Measurements from ENCODE around the gene MT3. TPM values are rescaled to one million over a fixed set of nuclear protein-coding genes. Genes with fewer than 3 reads are reported as not detected.
A peak's percentile ranks its signal among the peaks of the same experiment; 100 is the strongest.

MT3 gene
- polyA plus RNA-seq, 1 of the 3 experiments (the other 2 are of a cell fraction): 0.43 TPM

DNA sequence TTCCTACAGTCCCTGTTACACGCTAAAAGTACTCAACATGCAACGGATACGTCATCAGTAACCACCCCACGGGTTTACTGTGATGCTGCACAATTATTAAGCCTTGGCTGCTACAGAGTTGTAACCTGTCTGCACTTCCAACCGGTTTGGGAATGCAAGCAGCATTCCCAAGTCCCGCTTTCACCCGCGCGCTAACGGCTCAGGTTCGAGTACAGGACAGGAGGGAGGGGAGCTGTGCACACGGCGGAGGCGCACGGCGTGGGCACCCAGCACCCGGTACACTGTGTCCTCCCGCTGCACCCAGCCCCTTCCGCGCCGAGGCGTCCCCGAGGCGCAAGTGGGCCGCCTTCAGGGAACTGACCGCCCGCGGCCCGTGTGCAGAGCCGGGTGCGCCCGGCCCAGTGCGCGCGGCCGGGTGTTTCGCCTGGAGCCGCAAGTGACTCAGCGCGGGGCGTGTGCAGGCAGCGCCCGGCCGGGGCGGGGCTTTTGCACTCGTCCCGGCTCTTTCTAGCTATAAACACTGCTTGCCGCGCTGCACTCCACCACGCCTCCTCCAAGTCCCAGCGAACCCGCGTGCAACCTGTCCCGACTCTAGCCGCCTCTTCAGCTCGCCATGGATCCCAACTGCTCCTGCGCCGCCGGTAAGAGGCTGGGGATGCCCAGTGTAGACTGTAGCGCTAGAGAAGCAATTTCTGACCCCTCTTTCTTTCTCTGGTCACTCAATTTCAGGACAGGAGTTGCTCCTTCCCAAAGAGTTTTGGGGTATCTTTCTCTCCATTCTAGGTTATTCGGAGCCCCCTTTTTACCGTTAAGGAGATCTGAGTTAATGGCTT is 18.9 kb downstream of the MT3 start, which contains the start of gene MT2A (continued):
- TF ChIP-seq, protein P1, sequence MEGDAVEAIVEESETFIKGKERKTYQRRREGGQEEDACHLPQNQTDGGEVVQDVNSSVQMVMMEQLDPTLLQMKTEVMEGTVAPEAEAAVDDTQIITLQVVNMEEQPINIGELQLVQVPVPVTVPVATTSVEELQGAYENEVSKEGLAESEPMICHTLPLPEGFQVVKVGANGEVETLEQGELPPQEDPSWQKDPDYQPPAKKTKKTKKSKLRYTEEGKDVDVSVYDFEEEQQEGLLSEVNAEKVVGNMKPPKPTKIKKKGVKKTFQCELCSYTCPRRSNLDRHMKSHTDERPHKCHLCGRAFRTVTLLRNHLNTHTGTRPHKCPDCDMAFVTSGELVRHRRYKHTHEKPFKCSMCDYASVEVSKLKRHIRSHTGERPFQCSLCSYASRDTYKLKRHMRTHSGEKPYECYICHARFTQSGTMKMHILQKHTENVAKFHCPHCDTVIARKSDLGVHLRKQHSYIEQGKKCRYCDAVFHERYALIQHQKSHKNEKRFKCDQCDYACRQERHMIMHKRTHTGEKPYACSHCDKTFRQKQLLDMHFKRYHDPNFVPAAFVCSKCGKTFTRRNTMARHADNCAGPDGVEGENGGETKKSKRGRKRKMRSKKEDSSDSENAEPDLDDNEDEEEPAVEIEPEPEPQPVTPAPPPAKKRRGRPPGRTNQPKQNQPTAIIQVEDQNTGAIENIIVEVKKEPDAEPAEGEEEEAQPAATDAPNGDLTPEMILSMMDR (IDR thresholded peaks at IDR 0.05): no peak
- TF ChIP-seq FOSL2 (IDR thresholded peaks at IDR 0.05; ENCODE audit: borderline replicate concordance, low read depth) (peak; percentile 74; the same call in 1 of the 2 replicates), RAD21 (IDR thresholded peaks at IDR 0.05; ENCODE audit: low read length) (no peak), TEAD4 (IDR thresholded peaks at IDR 0.05; ENCODE audit: borderline replicate concordance, insufficient read depth) (no peak), MEF2A (IDR thresholded peaks at IDR 0.05; ENCODE audit: borderline replicate concordance, low read depth) (no peak), CHD2 (IDR thresholded peaks at IDR 0.05; ENCODE audit: low read length, partially characterized antibody) (no peak), RXRA (IDR thresholded peaks at IDR 0.05; ENCODE audit: borderline replicate concordance, low read depth) (no peak), SMC3 (IDR thresholded peaks at IDR 0.05; ENCODE audit: low read depth, low read length) (no peak)
- TF ChIP-seq, protein P2, sequence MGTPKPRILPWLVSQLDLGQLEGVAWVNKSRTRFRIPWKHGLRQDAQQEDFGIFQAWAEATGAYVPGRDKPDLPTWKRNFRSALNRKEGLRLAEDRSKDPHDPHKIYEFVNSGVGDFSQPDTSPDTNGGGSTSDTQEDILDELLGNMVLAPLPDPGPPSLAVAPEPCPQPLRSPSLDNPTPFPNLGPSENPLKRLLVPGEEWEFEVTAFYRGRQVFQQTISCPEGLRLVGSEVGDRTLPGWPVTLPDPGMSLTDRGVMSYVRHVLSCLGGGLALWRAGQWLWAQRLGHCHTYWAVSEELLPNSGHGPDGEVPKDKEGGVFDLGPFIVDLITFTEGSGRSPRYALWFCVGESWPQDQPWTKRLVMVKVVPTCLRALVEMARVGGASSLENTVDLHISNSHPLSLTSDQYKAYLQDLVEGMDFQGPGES (IDR thresholded peaks at IDR 0.05; ENCODE audit: low read depth, low read length): no peak

DNA sequence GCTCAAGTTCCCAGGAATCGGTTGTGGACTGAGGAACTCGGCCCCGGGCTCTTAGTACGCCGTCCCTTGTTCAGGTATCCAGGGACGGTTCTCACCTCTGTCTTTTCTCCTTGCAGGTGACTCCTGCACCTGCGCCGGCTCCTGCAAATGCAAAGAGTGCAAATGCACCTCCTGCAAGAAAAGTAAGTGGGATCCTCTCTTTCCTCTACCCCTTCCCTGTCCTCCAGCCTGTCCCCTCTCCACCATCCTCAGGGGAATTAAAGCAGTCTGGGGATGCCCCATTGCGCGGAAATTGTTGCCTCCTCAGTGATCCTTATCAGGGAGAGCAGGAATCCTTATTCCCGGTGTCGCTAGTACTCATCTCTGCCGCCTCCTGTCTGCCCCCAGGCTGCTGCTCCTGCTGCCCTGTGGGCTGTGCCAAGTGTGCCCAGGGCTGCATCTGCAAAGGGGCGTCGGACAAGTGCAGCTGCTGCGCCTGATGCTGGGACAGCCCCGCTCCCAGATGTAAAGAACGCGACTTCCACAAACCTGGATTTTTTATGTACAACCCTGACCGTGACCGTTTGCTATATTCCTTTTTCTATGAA is 19.6 kb downstream of the MT3 start:
- DNase-seq: peak; percentile 43
- peaks cover 39 to 46% of the 10 kb centered on the region in 2 experiments; a peak in 3 of 4 replicates for H3K4me1 ChIP-seq (ENCODE audit: control insufficient read depth in 1 of 2, insufficient read depth in 2 of 2, low read depth in 1 of 2, low read length in 1 of 2)

More for the DNA sequence above, 19.6 kb downstream of the MT3 start:
- H3K9me2 ChIP-seq: no peaks in the 10 kb centered on the region
- H4K20me1 ChIP-seq (ENCODE audit: insufficient read depth): no peaks in the 10 kb centered on the region; the same call in 1 of the 2 replicates
- H3K9ac ChIP-seq: peak overlapping the region; percentile 90
- H3K9me3 ChIP-seq: no peaks in the 10 kb centered on the region
- under 1% methylated on average over 21 of the region's 21 CpGs for WGBS (ENCODE audit: low lambda C conversion rate)
- peaks cover 66% of the 10 kb centered on the region for H3F3A ChIP-seq (replicated peaks; ENCODE audit: insufficient read depth)
- H3K79me2 ChIP-seq (ENCODE audit: insufficient read depth): peaks cover 30% of the 10 kb centered on the region
- no peaks in the 10 kb centered on the region for H3K36me3 ChIP-seq (replicated peaks in 1 of 2; ENCODE audit: control insufficient read depth in 1 of 2, insufficient read depth in 2 of 2, low read length in 1 of 2)
- H3K4me2 ChIP-seq: peak overlapping the region; percentile 88
- TF ChIP-seq GATA2 (CRISPR knock-in tag; IDR thresholded peaks at IDR 0.05) (peak; percentile 48; the same call in 1 of the 2 replicates), TEAD4 (IDR thresholded peaks at IDR 0.05; ENCODE audit: borderline replicate concordance, insufficient read depth) (0 out of 2 replicates have a peak, but pooled peaks have one; percentile 8), MEF2A (IDR thresholded peaks at IDR 0.05; ENCODE audit: borderline replicate concordance, low read depth) (no peak), TCF12 (IDR thresholded peaks at IDR 0.05) (no peak), FOXM1 (IDR thresholded peaks at IDR 0.05; ENCODE audit: low read depth) (no peak)
- TF ChIP-seq, protein P3, sequence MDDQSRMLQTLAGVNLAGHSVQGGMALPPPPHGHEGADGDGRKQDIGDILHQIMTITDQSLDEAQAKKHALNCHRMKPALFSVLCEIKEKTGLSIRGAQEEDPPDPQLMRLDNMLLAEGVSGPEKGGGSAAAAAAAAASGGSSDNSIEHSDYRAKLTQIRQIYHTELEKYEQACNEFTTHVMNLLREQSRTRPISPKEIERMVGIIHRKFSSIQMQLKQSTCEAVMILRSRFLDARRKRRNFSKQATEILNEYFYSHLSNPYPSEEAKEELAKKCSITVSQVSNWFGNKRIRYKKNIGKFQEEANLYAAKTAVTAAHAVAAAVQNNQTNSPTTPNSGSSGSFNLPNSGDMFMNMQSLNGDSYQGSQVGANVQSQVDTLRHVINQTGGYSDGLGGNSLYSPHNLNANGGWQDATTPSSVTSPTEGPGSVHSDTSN (IDR thresholded peaks at IDR 0.05): no peak
- no peaks in the 10 kb centered on the region for H3K27me3 ChIP-seq (ENCODE audit: insufficient read depth)
- H2AFZ ChIP-seq (ENCODE audit: low read depth): no peak overlapping the region
- peak overlapping the region; percentile 77 to 96 for H3K27ac ChIP-seq (ENCODE audit: low read depth in 2 of 2, low read length in 1 of 2)
- CTCF ChIA-PET: interaction anchor here (1.5 to 1.8 kb wide), 2 partner anchors 9 to 180 kb away, joined by 6 to 7 read pairs; no protein-coding TSS in a partner anchor
- peak overlapping the region; percentile 72 to 94 for H3K4me3 ChIP-seq (ENCODE audit: low read depth in 2 of 2, low read length in 1 of 2)
- POLR2A ChIA-PET: interaction anchor here (0.7 kb wide), 1 partner anchor 21 kb away, joined by 3 read pairs; no protein-coding TSS in a partner anchor

Data from SK-N-SH (cell line).